A673 (cell line): ENCODE data around the gene TPD52L2. TPM values are rescaled to one million over a fixed set of nuclear protein-coding genes. Genes with fewer than 3 reads are reported as not detected.

Experiments used
- BruUV-seq: library from RNA; stranded (reverse); fragments of 400-500 nt; replicated peaks from 2 replicates; lab custom pipeline; 2021; lab: Mats Ljungman, UMichigan
- CTCF ChIA-PET: fragments of 300-600 bp; sonication (Branson Sonifier 250); formaldehyde crosslinking; loops from one replicate; lab custom pipeline; 2022; ENCODE audit warnings: antibody characterized with exemption; lab: Charles Lee
- POLR2A ChIA-PET: fragments of 300-600 bp; sonication (Branson Sonifier 250); formaldehyde crosslinking; loops from one replicate; lab custom pipeline; 2022; ENCODE audit warnings: antibody characterized with exemption; ENCODE audit not compliant: low non-redundant PET; lab: Charles Lee
- DNase-seq: peaks from one replicate; pipeline ENCODE4 v3.0.0-alpha.2; 2015; ENCODE audit warnings: low spot score
- H3K27ac ChIP-seq: fragments of 200-600 bp; sonication (generic); 2 replicates; pipeline ENCODE4 v1.5.1; 2016; ENCODE audit warnings: mixed run types, low read depth, mild to moderate bottlenecking, mixed read lengths, antibody characterized with exemption, low read length; ENCODE audit not compliant: poor library complexity, severe bottlenecking
- H3K27me3 ChIP-seq: fragments of 200-600 bp; sonication (generic); replicated peaks from 2 replicates; pipeline ENCODE4 v1.6.1; 2017; ENCODE audit warnings: mixed run types, low read depth, mild to moderate bottlenecking, mixed read lengths, antibody characterized with exemption, low read length; ENCODE audit not compliant: insufficient read depth, poor library complexity
- H3K36me3 ChIP-seq: fragments of 200-600 bp; sonication (generic); 2 replicates; pipeline ENCODE4 v1.6.1; 2016; ENCODE audit warnings: mixed run types, mild to moderate bottlenecking, mixed read lengths, antibody characterized with exemption, low read length; ENCODE audit not compliant: insufficient read depth, poor library complexity, severe bottlenecking
- H3K4me1 ChIP-seq: fragments of 200-600 bp; sonication (generic); 2 replicates; pipeline ENCODE4 v1.6.1; 2017; ENCODE audit warnings: mixed run types, mild to moderate bottlenecking, mixed read lengths, antibody characterized with exemption, low read length; ENCODE audit not compliant: insufficient read depth, poor library complexity, severe bottlenecking
- H3K4me3 ChIP-seq: fragments of 200-600 bp; sonication (generic); 2 replicates; pipeline ENCODE4 v1.5.1; 2016; ENCODE audit warnings: low read depth, mixed run types, mild to moderate bottlenecking, mixed read lengths, low read length; ENCODE audit not compliant: poor library complexity, severe bottlenecking
- H3K9me3 ChIP-seq: fragments of 200-600 bp; sonication (generic); 2 replicates; pipeline ENCODE4 v1.6.1; 2016; ENCODE audit warnings: mixed run types, low read depth, mild to moderate bottlenecking, mixed read lengths, antibody characterized with exemption, low read length; ENCODE audit not compliant: poor library complexity, severe bottlenecking
- CTCF ChIP-seq: fragments of 300-800, 200-600 bp; sonication (generic); conservative IDR thresholded peaks from 2 replicates; pipeline ENCODE4 v1.5.1; 2017; ENCODE audit warnings: low read depth, mild to moderate bottlenecking, antibody characterized with exemption, low read length, moderate library complexity, mixed read lengths
- EZH2 ChIP-seq: fragments of 200-600 bp; sonication (generic); IDR thresholded peaks from 2 replicates; pipeline ENCODE4 v1.6.1; 2017; ENCODE audit warnings: borderline replicate concordance, low read depth, mild to moderate bottlenecking, mixed read lengths, antibody characterized with exemption, low read length; ENCODE audit not compliant: poor library complexity, severe bottlenecking
- intact Hi-C: fragments of 100-400 bp; cut with micrococcal nuclease; formaldehyde crosslinking; loops from one replicate; pipeline ENCODE4 v1.10.0; 2022; ENCODE audit not compliant: unreplicated experiment
- total RNA-seq: library from RNA; stranded (reverse); gene quantifications from 2 replicates; pipeline ENCODE4 v1.2.3, GENCODE V29; 2021

The TPD52L2 gene
- total RNA-seq, 1 experiment from 2014 or later = 89.9 TPM

GRCh38 chr20:63898882-63899558, 34.0 kb downstream of the TPD52L2 start:
- intact Hi-C loops = no loop called here
- Histone ChIP-seq H3K36me3 (no peaks in the 10 kb centered on the region), H3K4me3 (no peak overlapping the region), H3K4me1 (peaks cover 9% of the 10 kb centered on the region), H3K9me3 (no peaks in the 10 kb centered on the region), H3K27me3 (no peaks in the 10 kb centered on the region), H3K27ac (no peak overlapping the region)
- POLR2A ChIA-PET = no interaction called here
- no peak for DNase-seq
- CTCF ChIA-PET = no interaction called here
- BruUV-seq = no TSS peak
- TF ChIP-seq EZH2 = no peak
- TF ChIP-seq CTCF = no peak

- peaks cover 9% of the 10 kb centered on the region for H3K4me1 ChIP-seq
- intact Hi-C loops = no loop called here
- no peaks in the 10 kb centered on the region for H3K27me3 ChIP-seq
- no peaks in the 10 kb centered on the region for H3K36me3 ChIP-seq
- H3K4me3 ChIP-seq = no peak overlapping the region
- no peak overlapping the region for H3K27ac ChIP-seq
- TF ChIP-seq CTCF = no peak
- TF ChIP-seq EZH2 = no peak
- H3K9me3 ChIP-seq = no peaks in the 10 kb centered on the region
- BruUV-seq = no TSS peak
- POLR2A ChIA-PET = no interaction called here
- CTCF ChIA-PET = no interaction called here
- DNase-seq = no peak
Observed at GRCh38 chr20:63900413-63900812, 35.3 kb downstream of the TPD52L2 start.

- intact Hi-C loops = no loop called here
- Histone ChIP-seq H3K4me3 (no peak overlapping the region), H3K36me3 (no peaks in the 10 kb centered on the region), H3K9me3 (no peaks in the 10 kb centered on the region), H3K27me3 (no peaks in the 10 kb centered on the region), H3K4me1 (no peaks in the 10 kb centered on the region), H3K27ac (no peak overlapping the region)
- CTCF ChIA-PET = no interaction called here
- no TSS peak for BruUV-seq
- no peak for DNase-seq
- POLR2A ChIA-PET = no interaction called here
- TF ChIP-seq EZH2 = no peak
- TF ChIP-seq CTCF = no peak
Observed at GRCh38 chr20:63903796-63904561, 38.9 kb downstream of the TPD52L2 start.
